Progenitor cell of endocrine pancreas (in vitro differentiated cells): ENCODE measurements around the gene TJP3. TPM values are rescaled to one million over a fixed set of nuclear protein-coding genes. Genes with fewer than 3 reads are reported as not detected.
"Not testable (repeated sequence)": the region's sequence is repeated elsewhere in the genome, so short reads cannot be mapped to it uniquely, and the experiment has no call there.

Experiments used
- DNase-seq: peaks from one replicate; pipeline ENCODE4 v3.0.0; 2021; ENCODE audit warnings: low spot score; ENCODE audit not compliant: unreplicated experiment
- H3K27ac Mint-ChIP-seq: 2 replicates; pipeline ENCODE4 v1.8.0; 2021; ENCODE audit warnings: mild to moderate bottlenecking, moderate library complexity, mixed read lengths
- H3K27me3 Mint-ChIP-seq: 2 replicates; pipeline ENCODE4 v1.8.0; 2021; ENCODE audit warnings: mixed read lengths
- H3K36me3 Mint-ChIP-seq: 2 replicates; pipeline ENCODE4 v1.8.0; 2022; ENCODE audit warnings: mixed read lengths; ENCODE audit not compliant: insufficient read depth
- H3K4me1 Mint-ChIP-seq: 2 replicates; pipeline ENCODE4 v1.8.0; 2021; ENCODE audit warnings: low read depth, mixed read lengths
- H3K4me3 Mint-ChIP-seq: 2 replicates; pipeline ENCODE4 v1.8.0; 2021; ENCODE audit warnings: low read depth, mild to moderate bottlenecking, moderate library complexity, mixed read lengths
- H3K9me3 Mint-ChIP-seq: 2 replicates; pipeline ENCODE4 v1.8.0; 2021; ENCODE audit warnings: low read depth, mixed read lengths
- total RNA-seq: library from RNA; stranded (reverse); gene quantifications from 2 replicates; pipeline ENCODE4 v1.2.1, GENCODE V29; 2021
- TF ChIP-seq, protein P1 (sequence below): fragments of 200-600 bp; sonication (generic); IDR thresholded peaks from one replicate; pipeline ENCODE4 v1.5.0; 2021; ENCODE audit warnings: antibody characterized with exemption, mild to moderate bottlenecking; ENCODE audit not compliant: unreplicated experiment

Gene TJP3
- total RNA-seq, 1 donor from 2014 or later: 40.7 TPM

DNA sequence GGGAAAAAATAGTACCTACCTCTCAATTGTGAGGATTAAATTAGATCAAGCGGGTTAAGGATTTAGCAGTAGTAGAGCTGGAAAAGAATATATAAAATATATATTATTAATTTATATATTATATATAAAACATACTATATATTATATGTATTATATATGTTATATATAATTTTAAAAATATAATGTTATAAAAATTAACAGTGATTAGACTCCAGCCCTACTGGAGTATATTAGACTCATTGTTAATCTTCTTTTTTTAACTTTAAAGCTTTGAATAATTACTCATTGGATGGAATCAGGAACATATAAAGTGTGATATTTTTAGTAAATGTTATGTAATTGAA is 53.9 kb downstream of the TJP3 start:
- Mint-ChIP-seq H3K4me3 (peak overlapping the region; percentile 94), H3K9me3 (no peaks in the 10 kb centered on the region), H3K27me3 (no peaks in the 10 kb centered on the region), H3K36me3 (peaks cover 1% of the 10 kb centered on the region), H3K27ac (peak overlapping the region; percentile 99), H3K4me1 (peaks cover 7% of the 10 kb centered on the region)
- no peak for DNase-seq
- TF ChIP-seq, protein P1, sequence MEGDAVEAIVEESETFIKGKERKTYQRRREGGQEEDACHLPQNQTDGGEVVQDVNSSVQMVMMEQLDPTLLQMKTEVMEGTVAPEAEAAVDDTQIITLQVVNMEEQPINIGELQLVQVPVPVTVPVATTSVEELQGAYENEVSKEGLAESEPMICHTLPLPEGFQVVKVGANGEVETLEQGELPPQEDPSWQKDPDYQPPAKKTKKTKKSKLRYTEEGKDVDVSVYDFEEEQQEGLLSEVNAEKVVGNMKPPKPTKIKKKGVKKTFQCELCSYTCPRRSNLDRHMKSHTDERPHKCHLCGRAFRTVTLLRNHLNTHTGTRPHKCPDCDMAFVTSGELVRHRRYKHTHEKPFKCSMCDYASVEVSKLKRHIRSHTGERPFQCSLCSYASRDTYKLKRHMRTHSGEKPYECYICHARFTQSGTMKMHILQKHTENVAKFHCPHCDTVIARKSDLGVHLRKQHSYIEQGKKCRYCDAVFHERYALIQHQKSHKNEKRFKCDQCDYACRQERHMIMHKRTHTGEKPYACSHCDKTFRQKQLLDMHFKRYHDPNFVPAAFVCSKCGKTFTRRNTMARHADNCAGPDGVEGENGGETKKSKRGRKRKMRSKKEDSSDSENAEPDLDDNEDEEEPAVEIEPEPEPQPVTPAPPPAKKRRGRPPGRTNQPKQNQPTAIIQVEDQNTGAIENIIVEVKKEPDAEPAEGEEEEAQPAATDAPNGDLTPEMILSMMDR: no peak

DNA sequence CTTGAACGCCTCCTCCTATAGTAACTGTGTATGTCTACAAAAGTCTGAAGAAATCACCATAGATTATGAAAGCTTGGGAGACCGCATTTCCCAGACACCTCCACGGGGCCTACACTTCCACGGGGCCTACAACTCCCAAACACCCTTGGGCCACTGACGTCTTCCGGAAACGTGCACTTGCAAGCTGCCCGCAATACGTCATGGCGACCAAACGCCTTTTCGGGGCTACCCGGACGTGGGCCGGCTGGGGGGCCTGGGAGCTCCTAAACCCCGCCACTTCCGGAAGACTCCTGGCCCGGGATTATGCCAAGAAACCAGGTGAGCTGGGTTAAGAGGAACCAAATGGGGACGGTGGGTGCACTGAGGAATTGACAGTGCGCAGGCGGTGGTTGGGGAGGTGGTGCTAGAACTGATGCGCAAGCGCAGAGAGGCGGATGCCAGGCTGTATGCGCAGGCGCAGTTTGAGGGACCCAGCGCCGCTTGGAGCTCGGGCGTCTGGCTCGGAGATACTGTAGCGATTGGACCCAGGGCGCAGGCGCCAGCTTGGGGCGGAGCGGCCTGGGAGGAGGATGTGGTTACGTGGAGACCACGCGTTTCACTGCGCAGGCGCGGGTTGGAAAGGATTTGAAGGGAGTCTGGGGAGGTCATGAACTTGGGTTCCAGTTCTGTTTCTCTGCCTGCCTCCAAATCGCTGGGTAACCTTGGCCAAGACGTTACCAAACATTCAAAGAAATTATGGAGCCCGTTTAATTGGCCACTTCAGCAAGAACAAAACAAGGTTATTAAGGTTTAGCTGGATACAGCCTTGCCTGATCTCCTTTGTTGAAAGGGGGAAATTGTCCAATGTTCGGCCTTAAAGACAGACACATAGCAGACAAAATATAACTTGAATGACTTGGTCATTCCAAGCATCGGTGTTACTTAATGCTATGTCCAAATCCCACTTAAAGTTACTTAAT is 54.6 kb downstream of the TJP3 start, which contains the start of gene MRPL54:
Gene MRPL54 (plus strand): TSS at position 182 of the 959 bp plus-strand sequence. CDS start 19 bp downstream, at position 201.
- Mint-ChIP-seq H3K27ac (peak within 1 kb of the TSS; percentile 99), H3K36me3 (peaks cover 1% of the 10 kb centered on the region), H3K4me3 (peak within 1 kb of the TSS; percentile 94), H3K27me3 (no peaks in the 10 kb centered on the region), H3K9me3 (no peaks in the 10 kb centered on the region), H3K4me1 (peaks cover 7% of the 10 kb centered on the region)
- TF ChIP-seq, protein P1: no peak
- peak; percentile 99 for DNase-seq

DNA sequence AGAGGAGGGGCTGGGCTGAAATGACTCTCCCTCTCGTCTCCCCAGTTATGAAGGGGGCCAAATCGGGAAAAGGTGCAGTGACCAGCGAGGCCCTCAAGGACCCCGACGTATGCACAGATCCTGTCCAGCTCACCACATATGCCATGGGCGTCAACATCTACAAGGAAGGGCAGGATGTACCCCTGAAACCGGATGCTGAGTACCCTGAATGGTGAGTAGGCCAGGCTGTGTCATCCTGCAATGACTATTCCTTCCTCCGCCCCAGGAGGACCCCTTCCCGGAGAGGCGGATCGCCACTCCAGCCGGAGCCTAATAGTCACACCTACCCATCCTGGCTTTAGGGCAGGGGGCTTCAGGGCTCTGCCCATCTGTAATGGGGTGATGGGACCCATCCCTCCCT is 56.9 kb downstream of the TJP3 start:
- Mint-ChIP-seq H3K36me3 (peaks cover 4% of the 10 kb centered on the region), H3K27me3 (no peaks in the 10 kb centered on the region), H3K4me1 (peaks cover 7% of the 10 kb centered on the region), H3K27ac (no peak overlapping the region), H3K4me3 (no peak overlapping the region), H3K9me3 (no peaks in the 10 kb centered on the region)
- no peak for DNase-seq
- TF ChIP-seq, protein P1: no peak

GRCh38 chr19:3765757-3766156 is 57.6 kb downstream of the TJP3 start:
- H3K27me3 Mint-ChIP-seq, H3K4me3 Mint-ChIP-seq, DNase-seq, H3K4me1 Mint-ChIP-seq, H3K27ac Mint-ChIP-seq, H3K36me3 Mint-ChIP-seq, H3K9me3 Mint-ChIP-seq: not testable (repeated sequence)

DNA sequence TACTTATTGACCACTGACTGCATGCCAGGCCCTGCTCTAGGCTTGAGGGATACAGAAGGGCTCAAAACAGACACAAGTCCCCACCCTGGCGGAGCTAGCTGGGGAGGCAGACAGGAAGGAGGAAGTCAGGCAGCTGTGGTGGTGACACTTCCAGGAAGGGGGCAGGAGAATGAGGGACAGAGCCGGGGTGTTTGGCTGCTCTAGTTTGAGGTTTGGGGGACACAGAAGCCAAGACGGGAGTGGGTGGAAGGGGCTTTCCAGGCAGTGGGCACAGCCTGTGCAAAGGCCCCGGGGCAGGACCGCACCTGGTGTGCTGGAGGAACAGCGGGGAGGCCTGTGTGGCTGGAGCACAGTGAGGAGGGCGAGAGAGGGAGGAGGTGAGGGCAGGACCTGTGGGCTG is 58.3 kb downstream of the TJP3 start:
- TF ChIP-seq, protein P1: no peak
- no peak for DNase-seq
- Mint-ChIP-seq H3K27ac (no peak overlapping the region), H3K27me3 (no peaks in the 10 kb centered on the region), H3K4me1 (peaks cover 3% of the 10 kb centered on the region), H3K36me3 (peaks cover 4% of the 10 kb centered on the region), H3K4me3 (no peak overlapping the region), H3K9me3 (no peaks in the 10 kb centered on the region)

- H3K27me3 Mint-ChIP-seq: no peaks in the 10 kb centered on the region
- TF ChIP-seq, protein P1: no peak
- H3K4me3 Mint-ChIP-seq: no peak overlapping the region
- peaks cover 4% of the 10 kb centered on the region for H3K36me3 Mint-ChIP-seq
- no peaks in the 10 kb centered on the region for H3K9me3 Mint-ChIP-seq
- H3K4me1 Mint-ChIP-seq: peaks cover 3% of the 10 kb centered on the region
- DNase-seq: no peak
- H3K27ac Mint-ChIP-seq: no peak overlapping the region
Observed at GRCh38 chr19:3767050-3767449, 58.9 kb downstream of the TJP3 start.
